Stimulated activated CD8-positive, alpha-beta memory T cell treated with anti-CD3 and anti-CD28 coated beads, Interleukin-4, amount 100 ng/mL, for 1 hour (primary cell): ENCODE data around the gene RNASEH2A.

Experiments used
- DNase-seq, 2 donors: peaks; one replicate each; pipeline ENCODE4 v3.0.0-alpha.2; 2020; ENCODE audit warnings: low read depth in 2 of 2, low spot score in 1 of 2

RNASEH2A gene

GRCh38 chr19:12806242-12807081, at the start of gene RNASEH2A:
Gene RNASEH2A (plus strand): TSS chr19:12806584. CDS start chr19:12806674, 90 bp downstream.
- peak; percentile 60 to 71 for DNase-seq

- DNase-seq, result peak in 1 of 2 donors; percentile 30
Measured at GRCh38 chr19:12757544-12758274, 48.7 kb upstream of the RNASEH2A start.

GRCh38 chr19:12759686-12760085, 46.7 kb upstream of the RNASEH2A start:
- no peak for DNase-seq

DNA sequence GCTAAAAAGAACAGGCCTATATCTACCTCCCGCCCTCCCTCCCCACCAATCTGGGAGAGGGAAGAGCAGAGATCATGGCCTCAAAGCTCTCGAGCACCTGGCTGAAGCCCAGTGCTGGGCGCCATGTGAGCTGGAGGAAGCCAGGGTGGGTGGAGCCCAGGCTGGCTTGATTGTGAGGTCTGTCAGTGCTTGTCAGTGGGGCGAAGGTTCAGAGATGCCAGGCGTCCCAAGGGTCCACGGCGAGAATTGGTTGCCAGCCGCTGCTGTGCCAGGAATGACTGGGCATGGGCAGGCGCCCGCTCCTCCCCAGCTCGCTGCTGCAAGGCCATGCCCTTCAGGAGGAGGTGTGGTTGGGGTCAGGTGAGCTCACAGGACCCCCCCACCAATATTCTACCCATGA, 43.3 kb upstream of the RNASEH2A start:
- DNase-seq, result no peak

DNA sequence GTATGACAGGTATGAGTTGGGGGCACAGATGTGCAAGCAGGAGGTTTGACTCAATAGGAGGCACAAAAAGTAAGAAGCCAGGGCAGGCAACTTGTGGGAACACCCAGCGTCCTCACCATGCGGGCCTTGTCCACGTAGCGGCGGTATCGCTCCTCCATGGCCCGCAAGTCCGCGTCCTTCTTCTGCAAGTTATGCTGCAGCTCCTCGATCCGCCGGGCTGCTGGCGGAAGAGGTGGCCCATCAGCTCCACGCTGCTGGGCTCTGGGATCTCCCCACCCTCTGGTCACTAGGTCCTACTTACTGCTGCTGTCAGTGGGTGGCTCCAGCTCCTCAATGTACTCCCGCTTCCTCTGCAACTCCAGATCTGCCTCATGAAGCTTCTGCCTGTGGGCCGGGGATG, 41.7 kb upstream of the RNASEH2A start:
- DNase-seq, result no peak

DNA sequence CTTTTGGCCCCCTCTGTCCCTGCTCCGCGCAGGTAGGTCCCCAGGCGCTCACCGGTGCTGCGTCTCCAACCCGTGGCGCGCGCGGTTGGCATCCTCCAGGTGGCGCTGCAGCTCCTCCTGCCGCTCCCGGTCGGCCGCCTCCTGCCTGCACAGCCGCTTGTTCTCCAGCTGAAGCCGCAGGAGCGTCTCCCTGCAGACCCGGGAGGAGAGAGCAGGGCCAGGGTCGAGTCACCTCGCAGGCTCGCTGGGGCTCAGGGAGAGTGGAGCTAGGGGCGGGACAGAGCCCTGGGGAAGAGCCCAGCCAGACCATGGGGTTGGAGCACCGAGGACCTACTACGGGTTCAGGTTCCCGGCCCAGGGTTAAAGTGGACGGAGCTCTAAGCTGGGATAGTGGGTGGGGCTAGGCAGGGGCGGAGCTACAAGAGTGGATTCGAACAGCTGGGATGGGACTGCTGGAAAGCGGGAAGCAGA, 40.3 kb upstream of the RNASEH2A start:
- DNase-seq, result peak in 1 of 2 donors; percentile 57

DNA sequence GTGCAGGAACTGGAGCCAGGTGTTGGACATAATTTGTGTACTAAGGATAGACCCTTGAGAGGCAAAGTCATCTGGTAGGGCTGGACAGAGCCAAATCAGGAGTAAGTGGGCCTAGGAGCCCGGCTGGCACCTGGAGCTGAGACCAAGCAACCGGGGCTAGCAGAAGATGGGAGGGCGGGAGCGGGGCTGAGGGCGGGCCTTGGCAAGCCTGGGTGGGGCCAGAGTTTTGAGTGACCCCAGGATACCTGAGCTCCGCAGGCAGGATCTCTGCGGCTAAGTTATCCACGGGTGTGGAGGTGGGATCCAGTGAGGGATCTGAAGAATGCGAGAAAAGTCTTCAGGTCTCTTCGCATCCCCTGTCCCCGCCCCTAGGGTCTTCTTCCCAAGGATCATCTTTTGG, 39.2 kb upstream of the RNASEH2A start:
- DNase-seq, result no peak

DNA sequence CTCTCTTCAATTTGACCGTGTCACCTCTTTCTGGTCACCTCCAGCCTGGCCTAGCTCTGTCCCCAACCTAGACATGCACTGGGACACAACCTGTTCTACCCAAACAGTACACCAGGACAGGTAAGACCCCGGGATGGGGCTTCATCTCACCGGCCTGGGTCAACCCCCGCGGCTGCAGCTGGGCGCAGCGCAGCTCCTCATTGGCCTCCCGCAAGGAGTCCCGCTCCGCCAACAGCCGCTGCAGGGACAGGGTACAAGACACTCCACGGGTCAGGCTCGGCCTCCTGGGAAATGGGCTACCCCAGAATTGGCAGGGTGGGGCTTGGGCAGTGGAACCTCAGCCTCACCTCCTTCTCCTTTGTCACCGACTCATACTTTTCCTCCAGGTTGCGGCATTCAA, 38.7 kb upstream of the RNASEH2A start:
- DNase-seq, result no peak

- DNase-seq, result no peak
Measured at GRCh38 chr19:12769689-12770088, 36.7 kb upstream of the RNASEH2A start.

DNA sequence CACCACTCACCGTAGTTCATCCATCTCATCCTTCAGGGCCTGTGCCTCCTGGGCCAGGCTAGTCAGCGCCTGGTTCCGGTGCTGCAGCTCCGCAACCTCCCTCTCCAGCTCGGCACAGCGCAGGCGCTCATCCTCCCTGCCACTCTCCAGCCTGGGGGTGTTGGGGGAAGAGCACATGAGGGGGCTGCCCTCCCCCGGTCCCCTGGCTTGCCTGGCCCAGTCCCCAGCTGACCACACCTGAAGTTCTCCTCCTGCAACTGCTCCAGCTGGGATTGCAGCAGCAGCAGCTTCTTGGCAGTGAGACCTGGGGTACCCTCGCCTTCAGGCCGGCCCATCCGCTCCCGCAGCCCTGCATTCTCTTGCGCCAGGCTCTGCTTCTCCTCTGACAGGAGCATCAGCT, 35.5 kb upstream of the RNASEH2A start:
- DNase-seq, result no peak

- DNase-seq, result no peak
Measured at GRCh38 chr19:12772323-12772722, 34.1 kb upstream of the RNASEH2A start.

DNA sequence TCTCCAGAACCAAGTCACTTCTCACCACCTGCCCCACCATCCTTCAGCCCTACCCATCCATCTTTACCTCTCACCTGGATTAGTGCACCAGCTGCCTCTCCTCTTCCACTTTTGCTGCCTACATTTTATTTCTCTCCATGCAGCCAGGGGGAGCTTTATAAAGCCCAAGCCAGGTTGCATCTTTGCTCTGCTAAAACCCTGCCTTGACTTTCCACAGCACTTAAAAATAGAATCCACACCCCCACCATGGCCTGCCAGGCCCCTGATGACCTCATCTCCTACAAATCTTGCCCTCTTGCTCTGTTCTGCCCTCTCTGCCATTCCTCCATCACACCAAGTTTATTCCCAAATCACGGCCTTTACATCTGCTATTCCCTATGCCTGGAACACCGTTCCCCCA, 32.8 kb upstream of the RNASEH2A start:
- no peak for DNase-seq

- DNase-seq, result no peak
Measured at GRCh38 chr19:12774588-12775555, 31.5 kb upstream of the RNASEH2A start, which contains the start of gene HOOK2. Gene HOOK2 (minus strand): TSS chr19:12775552. CDS start chr19:12775449, 103 bp downstream.

DNA sequence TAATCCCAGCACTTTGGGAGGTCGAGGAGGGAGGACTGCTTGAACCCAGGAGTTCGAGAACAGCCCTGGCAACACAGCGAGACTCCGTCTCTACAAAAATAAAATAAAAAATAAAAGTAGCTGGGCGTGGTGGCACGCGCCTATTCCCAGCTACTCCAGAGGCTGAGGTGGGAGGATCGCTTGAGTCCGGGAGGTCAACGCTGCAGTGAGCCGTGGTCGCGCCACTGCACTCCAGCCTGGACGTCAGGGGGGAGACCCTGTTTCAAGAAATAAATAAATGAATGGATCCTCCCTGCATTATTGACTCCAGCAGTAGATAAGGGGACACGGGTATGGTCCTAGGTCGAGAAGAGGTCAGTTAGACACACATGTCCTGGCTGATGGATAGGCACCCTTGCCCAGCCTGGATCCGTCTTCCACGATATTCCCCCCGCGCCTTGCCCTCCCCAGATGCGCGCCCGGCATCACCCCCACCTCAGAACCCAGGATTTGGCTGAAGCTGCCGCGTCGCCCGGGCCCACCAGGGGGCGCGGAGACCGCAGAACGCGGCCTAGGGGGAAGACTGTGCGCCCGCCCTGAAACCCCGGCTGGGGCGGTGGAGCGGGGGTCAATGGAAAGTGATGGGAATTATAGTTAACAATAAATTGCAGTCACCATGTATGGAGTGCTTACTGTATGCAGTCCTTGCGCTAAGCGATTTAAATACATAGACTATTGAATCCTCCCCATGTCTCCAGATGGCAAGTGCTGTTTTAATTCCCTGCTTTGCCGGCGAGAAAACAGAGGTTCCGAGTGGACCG, 29.0 kb upstream of the RNASEH2A start:
- DNase-seq, result peak; percentile 55 to 69

GRCh38 chr19:12778017-12778904, 28.1 kb upstream of the RNASEH2A start:
- DNase-seq, result no peak

DNA sequence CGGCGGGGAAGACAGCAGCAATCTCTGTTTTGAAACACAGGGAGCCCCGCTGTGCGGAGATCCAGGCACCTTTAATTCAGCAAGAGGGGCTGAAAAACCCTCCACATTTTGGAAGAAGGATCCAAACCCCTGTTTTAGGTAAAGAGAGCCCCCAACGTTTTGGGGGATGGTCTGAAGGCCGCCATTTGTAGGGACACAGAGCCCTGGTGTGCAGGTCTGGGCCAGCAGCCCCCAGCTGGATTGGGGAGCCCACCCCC, 27.6 kb upstream of the RNASEH2A start:
- no peak for DNase-seq

DNA sequence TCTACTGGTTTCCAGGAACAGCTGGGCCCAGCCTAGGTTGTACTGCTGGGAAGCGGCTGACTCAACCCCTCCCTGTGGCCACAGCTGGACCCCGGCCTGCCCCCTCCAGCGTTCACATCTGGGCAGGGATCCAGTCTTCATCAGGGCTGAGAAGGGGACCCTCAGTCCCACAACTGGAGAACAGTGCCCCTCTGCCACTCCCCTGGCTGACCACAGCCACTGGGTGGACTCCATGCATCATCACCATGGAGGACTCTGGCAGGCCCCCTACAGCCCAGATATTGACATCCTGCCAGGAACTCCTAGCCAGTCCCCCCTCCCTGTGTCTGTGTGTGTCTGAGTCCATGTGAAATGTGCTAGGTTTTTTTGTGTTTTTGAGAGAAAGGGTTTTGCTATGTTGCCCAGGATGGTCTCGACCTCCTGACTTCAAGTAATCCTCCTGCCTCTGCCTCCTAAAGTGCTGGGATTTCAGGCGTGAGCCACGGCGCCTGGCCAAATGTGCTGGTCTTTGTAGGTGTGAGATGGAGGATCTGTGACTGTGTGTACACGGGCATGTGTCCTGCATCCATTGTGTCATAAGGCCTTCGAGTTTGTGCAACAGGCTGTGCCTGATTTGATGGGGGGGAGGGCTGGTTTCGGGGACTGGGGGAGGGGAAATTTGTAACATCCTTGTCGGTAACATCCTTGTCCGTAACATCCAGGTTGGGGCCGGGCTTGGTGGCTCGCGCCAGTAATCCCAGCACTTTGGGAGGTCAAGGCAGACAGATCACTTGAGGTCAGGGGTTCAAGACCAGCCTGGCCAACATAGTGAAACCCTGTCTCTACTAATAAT, 27.0 kb upstream of the RNASEH2A start:
- no peak for DNase-seq

- DNase-seq, result no peak
Measured at GRCh38 chr19:12782174-12782423, 24.3 kb upstream of the RNASEH2A start.
